Measurements from ENCODE around the gene NSG2.

NSG2 gene

GRCh38 chr5:174053905-174054304, 8.4 kb downstream of the NSG2 start:
- TF ChIP-seq CTCF (IDR thresholded peaks at IDR 0.05; ENCODE audit: low read depth, low read length), result no peak
- TF ChIP-seq POLR2A (IDR thresholded peaks at IDR 0.05; ENCODE audit: extremely low read depth, insufficient read length), result no peak
- no peak for TF ChIP-seq MYC (IDR thresholded peaks at IDR 0.05; ENCODE audit: low read depth, low read length)
- no peak for TF ChIP-seq MAX (IDR thresholded peaks at IDR 0.05; ENCODE audit: low read depth, low read length)
- no peak for DNase-seq (ENCODE audit: low read depth)

GRCh38 chr5:174056064-174056847, 10.8 kb downstream of the NSG2 start:
- DNase-seq (ENCODE audit: low read depth), result no peak

More at GRCh38 chr5:174053905-174054304, 8.4 kb downstream of the NSG2 start:
- H3K4me3 ChIP-seq (ENCODE audit: low read depth, low read length), result no peak overlapping the region

GRCh38 chr5:174057206-174057605, 11.7 kb downstream of the NSG2 start:
- H3K4me3 ChIP-seq (ENCODE audit: low read depth, low read length), result no peak overlapping the region
- TF ChIP-seq MAX (IDR thresholded peaks at IDR 0.05; ENCODE audit: low read depth, low read length) (no peak), MYC (IDR thresholded peaks at IDR 0.05; ENCODE audit: low read depth, low read length) (no peak), POLR2A (IDR thresholded peaks at IDR 0.05; ENCODE audit: extremely low read depth, insufficient read length) (no peak), CTCF (IDR thresholded peaks at IDR 0.05; ENCODE audit: low read depth, low read length) (no peak)
- DNase-seq (ENCODE audit: low read depth), result no peak

More at GRCh38 chr5:174056064-174056847, 10.8 kb downstream of the NSG2 start:
- H3K4me3 ChIP-seq (ENCODE audit: low read depth, low read length), result no peak overlapping the region
- TF ChIP-seq CTCF (IDR thresholded peaks at IDR 0.05; ENCODE audit: low read depth, low read length), result peak; percentile 39
- no peak for TF ChIP-seq POLR2A (IDR thresholded peaks at IDR 0.05; ENCODE audit: extremely low read depth, insufficient read length)

GRCh38 chr5:174058433-174059122, 13.1 kb downstream of the NSG2 start:
- no peak for DNase-seq (ENCODE audit: low read depth)
- no peak for TF ChIP-seq POLR2A (IDR thresholded peaks at IDR 0.05; ENCODE audit: extremely low read depth, insufficient read length)
- no peak for TF ChIP-seq MAX (IDR thresholded peaks at IDR 0.05; ENCODE audit: low read depth, low read length)
- TF ChIP-seq CTCF (IDR thresholded peaks at IDR 0.05; ENCODE audit: low read depth, low read length), result no peak
- no peak for TF ChIP-seq MYC (IDR thresholded peaks at IDR 0.05; ENCODE audit: low read depth, low read length)
- no peak overlapping the region for H3K4me3 ChIP-seq (ENCODE audit: low read depth, low read length)

GRCh38 chr5:174059247-174059646, 13.7 kb downstream of the NSG2 start:
- TF ChIP-seq MYC (IDR thresholded peaks at IDR 0.05; ENCODE audit: low read depth, low read length) (no peak), MAX (IDR thresholded peaks at IDR 0.05; ENCODE audit: low read depth, low read length) (no peak), POLR2A (IDR thresholded peaks at IDR 0.05; ENCODE audit: extremely low read depth, insufficient read length) (no peak), CTCF (IDR thresholded peaks at IDR 0.05; ENCODE audit: low read depth, low read length) (no peak)
- H3K4me3 ChIP-seq (ENCODE audit: low read depth, low read length), result no peak overlapping the region
- no peak for DNase-seq (ENCODE audit: low read depth)
